Nasal cavity respiratory epithelium epithelial cell of viscerocranial mucosa (primary cell): ENCODE data around the gene RFPL4A. TPM values are rescaled to one million over a fixed set of nuclear protein-coding genes. Genes with fewer than 3 reads are reported as not detected.

ENCODE experiments used
- total RNA-seq: library from RNA; depleted of rRNA; stranded (reverse); fragments of >200 nt; gene quantifications from 2 replicates; pipeline ENCODE4 v1.2.3, GENCODE V29; 2014

The RFPL4A gene
- not detected in 2 replicates for total RNA-seq

GRCh38 chr19:55758797-55759196 lies at the start of gene RFPL4A:
Gene RFPL4A (plus strand): TSS chr19:55759097. CDS start chr19:55761801, 2,704 bp downstream.

GRCh38 chr19:55738302-55738701 lies 20.6 kb upstream of the RFPL4A start, which contains the start of gene NLRP9:
Gene NLRP9 (minus strand): TSS chr19:55738402. CDS start chr19:55738374, 28 bp downstream.

GRCh38 chr19:55768818-55769217 lies 9.9 kb downstream of the RFPL4A start, which contains the start of gene RFPL4AL1:
Gene RFPL4AL1 (plus strand): TSS chr19:55769118. CDS start chr19:55771805, 2,687 bp downstream.

Other genes with a start within 250 kb of the RFPL4A start
- not detected in 2 replicates for gene SBK2, start 222.0 kb upstream of the RFPL4A start, total RNA-seq
- not detected in 2 replicates for gene SBK3, start 213.6 kb upstream of the RFPL4A start, total RNA-seq
- gene ZNF579, start 178.2 kb upstream of the RFPL4A start, total RNA-seq: 2.4 and 6.7 TPM in 2 replicates
- gene FIZ1, start 159.6 kb upstream of the RFPL4A start, total RNA-seq: 4.8 and 5.4 TPM in 2 replicates
- gene ZNF524, start 158.8 kb upstream of the RFPL4A start, total RNA-seq: 14.8 and 16.1 TPM in 2 replicates
- gene ZNF865, start 153.4 kb upstream of the RFPL4A start, total RNA-seq: 0.68 and 4.1 TPM in 2 replicates
- 4.1 and 5.1 TPM in 2 replicates for gene ZNF784, start 134.5 kb upstream of the RFPL4A start, total RNA-seq
- gene ZNF580, start 118.1 kb upstream of the RFPL4A start, total RNA-seq: 3.1 and 4.6 TPM in 2 replicates
- 14.4 and 16.8 TPM in 2 replicates for gene ZNF581, start 115.4 kb upstream of the RFPL4A start, total RNA-seq
- 3.1 and 6.5 TPM in 2 replicates for gene CCDC106, start 110.9 kb upstream of the RFPL4A start, total RNA-seq
- 121 and 156 TPM in 2 replicates for gene U2AF2, start 104.1 kb upstream of the RFPL4A start, total RNA-seq
- 21.5 and 192 TPM in 2 replicates for gene EPN1, start 83.9 kb upstream of the RFPL4A start, total RNA-seq
- not detected in 2 replicates for gene NLRP9, start 20.7 kb upstream of the RFPL4A start, total RNA-seq
- not detected in 2 replicates for gene RFPL4AL1, start 10.0 kb downstream of the RFPL4A start, total RNA-seq
- gene NLRP11, start 72.9 kb downstream of the RFPL4A start, total RNA-seq: not detected in 2 replicates
- gene NLRP4, start 77.4 kb downstream of the RFPL4A start, total RNA-seq: not detected in 2 replicates
- gene NLRP13, start 173.2 kb downstream of the RFPL4A start, total RNA-seq: not detected in 2 replicates
- not detected in 2 replicates for gene NLRP8, start 188.7 kb downstream of the RFPL4A start, total RNA-seq
- not detected in 2 replicates for gene NLRP5, start 227.7 kb downstream of the RFPL4A start, total RNA-seq